ENCODE measurements around the gene SOX6. TPM values are rescaled to one million over a fixed set of nuclear protein-coding genes. Genes with fewer than 3 reads are reported as not detected.
"Not testable (repeated sequence)": the region's sequence is repeated elsewhere in the genome, so short reads cannot be mapped to it uniquely, and the experiment has no call there.

The SOX6 gene
- total and polyA plus RNA-seq, 4 donors = under 0.01 to 11.8 (median 4.8) TPM

GRCh38 chr11:16030664-16031063, 325.7 kb downstream of the SOX6 start:
- Histone ChIP-seq H3K4me3 (ENCODE audit: low read length in 2 of 2) (no peak overlapping the region), H3K9me3 (ENCODE audit: control insufficient read depth, low read length) (no peaks in the 10 kb centered on the region), H3K27me3 (ENCODE audit: control insufficient read depth in 1 of 2, insufficient read depth in 2 of 2, low read length in 1 of 2) (no peaks in the 10 kb centered on the region), H3K4me1 (ENCODE audit: control insufficient read depth in 1 of 2, insufficient read depth in 2 of 2, low read length in 2 of 2) (peaks cover 0 to 2% of the 10 kb centered on the region in 2 donors), H3K27ac (ENCODE audit: low read depth in 1 of 2, low read length in 2 of 2) (no peak overlapping the region), H3K36me3 (ENCODE audit: control insufficient read depth in 1 of 2, insufficient read depth in 2 of 2, low read length in 1 of 2) (no peaks in the 10 kb centered on the region)
- ATAC-seq (ENCODE audit: low FRiP score) = no peak
- intact Hi-C loops (cut with DNase I) = no loop called here
- 39 to 40% methylated on average over 1 of the region's 1 CpG for WGBS, 2 donors
- DNase-seq = no peak

- intact Hi-C loops (cut with DNase I); H3K4me3 ChIP-seq (ENCODE audit: low read length in 2 of 2); H3K27ac ChIP-seq (ENCODE audit: low read depth in 1 of 2, low read length in 2 of 2); ATAC-seq (ENCODE audit: low FRiP score); H3K36me3 ChIP-seq (ENCODE audit: control insufficient read depth in 1 of 2, insufficient read depth in 2 of 2, low read length in 1 of 2); DNase-seq; H3K9me3 ChIP-seq (ENCODE audit: control insufficient read depth, low read length); H3K4me1 ChIP-seq (ENCODE audit: control insufficient read depth in 1 of 2, insufficient read depth in 2 of 2, low read length in 2 of 2); H3K27me3 ChIP-seq (ENCODE audit: control insufficient read depth in 1 of 2, insufficient read depth in 2 of 2, low read length in 1 of 2): not testable (repeated sequence)
- 93 to 95% methylated on average over 10 of the region's 10 CpGs for WGBS, 2 donors
Measured at GRCh38 chr11:16029151-16029550, 327.2 kb downstream of the SOX6 start.

- ATAC-seq (ENCODE audit: low FRiP score) (no peak), DNase-seq (no peak)
- Histone ChIP-seq H3K4me1 (ENCODE audit: control insufficient read depth in 1 of 2, insufficient read depth in 2 of 2, low read length in 2 of 2) (no peaks in the 10 kb centered on the region), H3K36me3 (ENCODE audit: control insufficient read depth in 1 of 2, insufficient read depth in 2 of 2, low read length in 1 of 2) (no peaks in the 10 kb centered on the region), H3K9me3 (ENCODE audit: control insufficient read depth, low read length) (no peaks in the 10 kb centered on the region), H3K4me3 (ENCODE audit: low read length in 2 of 2) (no peak overlapping the region), H3K27ac (ENCODE audit: low read depth in 1 of 2, low read length in 2 of 2) (no peak overlapping the region), H3K27me3 (ENCODE audit: control insufficient read depth in 1 of 2, insufficient read depth in 2 of 2, low read length in 1 of 2) (no peaks in the 10 kb centered on the region)
- 89 to 90% methylated on average over 6 of the region's 6 CpGs for WGBS, 2 donors
- intact Hi-C loops (cut with DNase I) = no loop called here
Measured at GRCh38 chr11:16028419-16028818, 327.9 kb downstream of the SOX6 start.

DNA sequence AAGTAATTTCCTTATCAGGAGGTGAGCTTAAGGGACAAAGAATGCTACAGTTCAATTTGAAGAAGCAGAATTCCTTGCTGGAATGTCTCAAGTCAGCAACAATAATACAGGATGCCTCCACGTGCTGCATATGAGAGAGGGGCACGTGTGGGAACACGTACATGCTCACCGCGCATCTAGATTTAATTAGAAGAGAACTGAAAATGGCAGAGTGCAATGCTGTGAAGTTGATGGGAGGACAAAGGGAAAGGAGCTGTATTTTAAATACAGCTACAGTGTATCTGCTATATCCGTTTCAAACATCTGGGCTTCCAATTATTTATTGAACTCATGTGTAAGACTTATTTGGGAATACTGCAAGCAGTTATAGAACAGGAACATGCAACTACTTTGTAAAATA, 328.7 kb downstream of the SOX6 start:
- 65 to 73% methylated on average over 6 of the region's 6 CpGs for WGBS, 2 donors

GRCh38 chr11:16026849-16027248, 329.5 kb downstream of the SOX6 start:
- intact Hi-C loops (cut with DNase I) = no loop called here
- no peak overlapping the region for H3K4me3 ChIP-seq (ENCODE audit: low read length in 2 of 2)
- no peaks in the 10 kb centered on the region for H3K36me3 ChIP-seq (ENCODE audit: control insufficient read depth in 1 of 2, insufficient read depth in 2 of 2, low read length in 1 of 2)
- DNase-seq (no peak), ATAC-seq (ENCODE audit: low FRiP score) (no peak)
- H3K9me3 ChIP-seq (ENCODE audit: control insufficient read depth, low read length) = no peaks in the 10 kb centered on the region
- WGBS, 2 donors = 95 to 96% methylated on average over 2 of the region's 2 CpGs
- H3K4me1 ChIP-seq (ENCODE audit: control insufficient read depth in 1 of 2, insufficient read depth in 2 of 2, low read length in 2 of 2) = no peaks in the 10 kb centered on the region
- no peak overlapping the region for H3K27ac ChIP-seq (ENCODE audit: low read depth in 1 of 2, low read length in 2 of 2)
- no peaks in the 10 kb centered on the region for H3K27me3 ChIP-seq (ENCODE audit: control insufficient read depth in 1 of 2, insufficient read depth in 2 of 2, low read length in 1 of 2)

More for the DNA sequence above, 328.7 kb downstream of the SOX6 start:
- no peaks in the 10 kb centered on the region for H3K9me3 ChIP-seq (ENCODE audit: control insufficient read depth, low read length)
- no peaks in the 10 kb centered on the region for H3K27me3 ChIP-seq (ENCODE audit: control insufficient read depth in 1 of 2, insufficient read depth in 2 of 2, low read length in 1 of 2)
- H3K36me3 ChIP-seq (ENCODE audit: control insufficient read depth in 1 of 2, insufficient read depth in 2 of 2, low read length in 1 of 2) = no peaks in the 10 kb centered on the region
- ATAC-seq (ENCODE audit: low FRiP score) = no peak
- no peak overlapping the region for H3K4me3 ChIP-seq (ENCODE audit: low read length in 2 of 2)
- DNase-seq = no peak
- no peaks in the 10 kb centered on the region for H3K4me1 ChIP-seq (ENCODE audit: control insufficient read depth in 1 of 2, insufficient read depth in 2 of 2, low read length in 2 of 2)
- H3K27ac ChIP-seq (ENCODE audit: low read depth in 1 of 2, low read length in 2 of 2) = no peak overlapping the region
- intact Hi-C loops (cut with DNase I) = no loop called here

- intact Hi-C loops (cut with DNase I) = no loop called here
- no peaks in the 10 kb centered on the region for H3K27me3 ChIP-seq (ENCODE audit: control insufficient read depth in 1 of 2, insufficient read depth in 2 of 2, low read length in 1 of 2)
Measured at GRCh38 chr11:16018931-16019330, 337.4 kb downstream of the SOX6 start.

GRCh38 chr11:16016468-16016829, 339.9 kb downstream of the SOX6 start:
- Histone ChIP-seq H3K4me1 (ENCODE audit: control insufficient read depth in 1 of 2, insufficient read depth in 2 of 2, low read length in 2 of 2) (no peaks in the 10 kb centered on the region), H3K36me3 (ENCODE audit: control insufficient read depth in 1 of 2, insufficient read depth in 2 of 2, low read length in 1 of 2) (no peaks in the 10 kb centered on the region), H3K9me3 (ENCODE audit: control insufficient read depth, low read length) (no peaks in the 10 kb centered on the region), H3K27ac (ENCODE audit: low read depth in 1 of 2, low read length in 2 of 2) (no peak overlapping the region), H3K4me3 (ENCODE audit: low read length in 2 of 2) (no peak overlapping the region), H3K27me3 (ENCODE audit: control insufficient read depth in 1 of 2, insufficient read depth in 2 of 2, low read length in 1 of 2) (no peaks in the 10 kb centered on the region)
- WGBS, 2 donors = 92 to 96% methylated on average over 2 of the region's 2 CpGs
- ATAC-seq (ENCODE audit: low FRiP score) (no peak), DNase-seq (no peak)
- intact Hi-C loops (cut with DNase I) = no loop called here

More at GRCh38 chr11:16018931-16019330, 337.4 kb downstream of the SOX6 start:
- Histone ChIP-seq H3K4me1 (ENCODE audit: control insufficient read depth in 1 of 2, insufficient read depth in 2 of 2, low read length in 2 of 2) (no peaks in the 10 kb centered on the region), H3K4me3 (ENCODE audit: low read length in 2 of 2) (no peak overlapping the region), H3K9me3 (ENCODE audit: control insufficient read depth, low read length) (no peaks in the 10 kb centered on the region), H3K36me3 (ENCODE audit: control insufficient read depth in 1 of 2, insufficient read depth in 2 of 2, low read length in 1 of 2) (no peaks in the 10 kb centered on the region), H3K27ac (ENCODE audit: low read depth in 1 of 2, low read length in 2 of 2) (no peak overlapping the region)
- DNase-seq (no peak), ATAC-seq (ENCODE audit: low FRiP score) (no peak)
- 88 to 89% methylated on average over 4 of the region's 4 CpGs for WGBS, 2 donors

GRCh38 chr11:16015741-16016467, 340.4 kb downstream of the SOX6 start:
- no peak for ATAC-seq (ENCODE audit: low FRiP score)
- Histone ChIP-seq H3K27ac (ENCODE audit: low read depth in 1 of 2, low read length in 2 of 2) (no peak overlapping the region), H3K27me3 (ENCODE audit: control insufficient read depth in 1 of 2, insufficient read depth in 2 of 2, low read length in 1 of 2) (no peaks in the 10 kb centered on the region), H3K36me3 (ENCODE audit: control insufficient read depth in 1 of 2, insufficient read depth in 2 of 2, low read length in 1 of 2) (no peaks in the 10 kb centered on the region), H3K4me1 (ENCODE audit: control insufficient read depth in 1 of 2, insufficient read depth in 2 of 2, low read length in 2 of 2) (no peaks in the 10 kb centered on the region), H3K9me3 (ENCODE audit: control insufficient read depth, low read length) (no peaks in the 10 kb centered on the region), H3K4me3 (ENCODE audit: low read length in 2 of 2) (no peak overlapping the region)
- DNase-seq = no peak
- WGBS, 2 donors = 81 to 88% methylated on average over 5 of the region's 5 CpGs
- intact Hi-C loops (cut with DNase I) = no loop called here

- DNase-seq (no peak), ATAC-seq (ENCODE audit: low FRiP score) (no peak)
- Histone ChIP-seq H3K4me3 (ENCODE audit: low read length in 2 of 2) (no peak overlapping the region), H3K27ac (ENCODE audit: low read depth in 1 of 2, low read length in 2 of 2) (no peak overlapping the region), H3K4me1 (ENCODE audit: control insufficient read depth in 1 of 2, insufficient read depth in 2 of 2, low read length in 2 of 2) (no peaks in the 10 kb centered on the region), H3K9me3 (ENCODE audit: control insufficient read depth, low read length) (no peaks in the 10 kb centered on the region), H3K27me3 (ENCODE audit: control insufficient read depth in 1 of 2, insufficient read depth in 2 of 2, low read length in 1 of 2) (no peaks in the 10 kb centered on the region), H3K36me3 (ENCODE audit: control insufficient read depth in 1 of 2, insufficient read depth in 2 of 2, low read length in 1 of 2) (no peaks in the 10 kb centered on the region)
- intact Hi-C loops (cut with DNase I) = no loop called here
- WGBS, 2 donors = 65 to 78% methylated on average over 3 of the region's 3 CpGs
Measured at GRCh38 chr11:16013649-16014275, 342.6 kb downstream of the SOX6 start.
